ENCODE results near the gene KISS1R. TPM values are rescaled to one million over a fixed set of nuclear protein-coding genes. Genes with fewer than 3 reads are reported as not detected.

The KISS1R gene
- polyA plus RNA-seq, 1 donor (not counting 4 experiments of a cell fraction or from before 2014, with no cell fraction given) = not detected

DNA sequence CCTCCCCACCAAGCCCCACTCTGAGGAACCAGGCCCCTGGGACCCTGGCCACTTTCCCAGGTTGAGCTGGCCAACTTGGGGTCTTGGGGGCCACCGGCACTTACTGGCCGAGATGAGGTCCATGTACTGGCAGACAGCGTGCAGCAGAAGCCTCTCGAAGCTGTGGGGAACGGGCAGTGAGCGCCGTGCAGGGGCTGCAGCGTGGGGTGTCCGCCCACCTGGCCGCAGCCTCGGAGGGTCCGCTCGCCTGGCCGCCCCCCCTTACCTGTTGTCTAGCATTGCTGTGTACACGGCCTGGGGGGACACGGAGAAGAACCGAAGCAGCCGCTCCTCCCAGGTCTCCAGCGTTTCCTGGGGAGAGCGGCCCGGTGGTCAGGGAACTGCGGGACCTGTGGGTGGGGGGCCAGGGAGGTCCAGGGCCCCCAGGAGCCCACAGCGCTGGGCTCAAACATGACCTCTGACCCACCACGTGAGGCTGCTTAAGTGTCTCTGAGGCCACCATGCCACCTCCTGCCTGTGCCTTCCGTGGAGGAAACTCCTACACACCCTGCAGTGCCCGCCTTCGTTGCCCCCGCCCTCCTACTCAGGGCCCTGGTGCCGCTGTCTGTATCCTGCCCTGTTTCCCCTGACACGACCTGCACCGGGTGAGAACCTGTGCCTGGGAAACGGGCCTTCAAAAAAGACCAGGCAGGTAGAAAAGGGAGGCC lies 17.6 kb upstream of the KISS1R start:
- no peak for FAIRE-seq
- Histone ChIP-seq H3K4me3 (ENCODE audit: control insufficient read depth in 2 of 3, extremely low read depth in 1 of 3, insufficient read depth in 2 of 3, low read depth in 1 of 3, low read length in 3 of 3) (no peak overlapping the region), H3K9ac (ENCODE audit: control insufficient read depth, extremely low read depth, insufficient read depth, low read length) (no peak overlapping the region), H3K9me1 (ENCODE audit: control insufficient read depth, extremely low read depth, insufficient read depth, low read length) (no peaks in the 10 kb centered on the region), H3K4me1 (ENCODE audit: control insufficient read depth, extremely low read depth, insufficient read depth, low read length) (no peaks in the 10 kb centered on the region), H3K79me2 (ENCODE audit: control insufficient read depth, insufficient read depth, low read length) (peaks cover 11% of the 10 kb centered on the region), H4K20me1 (ENCODE audit: control insufficient read depth, extremely low read depth, insufficient read depth, low read length) (no peaks in the 10 kb centered on the region), H3K27ac (ENCODE audit: control insufficient read depth, insufficient read depth, low read length) (no peak overlapping the region), H2AFZ (ENCODE audit: control insufficient read depth, low read length) (no peak overlapping the region), H3K36me3 (ENCODE audit: control insufficient read depth in 2 of 2, extremely low read depth in 1 of 2, insufficient read depth in 2 of 2, low read length in 2 of 2) (peaks cover 5 to 17% of the 10 kb centered on the region in 2 experiments), H3K4me2 (ENCODE audit: control insufficient read depth, extremely low read depth, insufficient read depth, low read depth, low read length) (no peak overlapping the region), H3K9me3 (ENCODE audit: control insufficient read depth, low read depth, low read length) (no peaks in the 10 kb centered on the region), H3K27me3 (ENCODE audit: control insufficient read depth, extremely low read depth, insufficient read depth, low read length) (no peaks in the 10 kb centered on the region)
- no peak for DNase-seq (ENCODE audit: low read depth, low spot score)
- TF ChIP-seq, protein P1, sequence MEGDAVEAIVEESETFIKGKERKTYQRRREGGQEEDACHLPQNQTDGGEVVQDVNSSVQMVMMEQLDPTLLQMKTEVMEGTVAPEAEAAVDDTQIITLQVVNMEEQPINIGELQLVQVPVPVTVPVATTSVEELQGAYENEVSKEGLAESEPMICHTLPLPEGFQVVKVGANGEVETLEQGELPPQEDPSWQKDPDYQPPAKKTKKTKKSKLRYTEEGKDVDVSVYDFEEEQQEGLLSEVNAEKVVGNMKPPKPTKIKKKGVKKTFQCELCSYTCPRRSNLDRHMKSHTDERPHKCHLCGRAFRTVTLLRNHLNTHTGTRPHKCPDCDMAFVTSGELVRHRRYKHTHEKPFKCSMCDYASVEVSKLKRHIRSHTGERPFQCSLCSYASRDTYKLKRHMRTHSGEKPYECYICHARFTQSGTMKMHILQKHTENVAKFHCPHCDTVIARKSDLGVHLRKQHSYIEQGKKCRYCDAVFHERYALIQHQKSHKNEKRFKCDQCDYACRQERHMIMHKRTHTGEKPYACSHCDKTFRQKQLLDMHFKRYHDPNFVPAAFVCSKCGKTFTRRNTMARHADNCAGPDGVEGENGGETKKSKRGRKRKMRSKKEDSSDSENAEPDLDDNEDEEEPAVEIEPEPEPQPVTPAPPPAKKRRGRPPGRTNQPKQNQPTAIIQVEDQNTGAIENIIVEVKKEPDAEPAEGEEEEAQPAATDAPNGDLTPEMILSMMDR (optimal IDR thresholded peaks at IDR 0.05 in 1 of 3, IDR thresholded peaks at IDR 0.05 in 1 of 3, conservative IDR thresholded peaks at IDR 0.05 in 1 of 3; ENCODE audit: extremely low read depth in 1 of 3, insufficient read depth in 2 of 3, low read length in 3 of 3) = no peak
- TF ChIP-seq EZH2 (IDR thresholded peaks at IDR 0.05; ENCODE audit: low read length) = no peak
- dilution Hi-C loops (cut with MboI; ENCODE audit: extremely low pct_ligation_motif_present, low sequenced_read_pairs) = no loop called here

DNA sequence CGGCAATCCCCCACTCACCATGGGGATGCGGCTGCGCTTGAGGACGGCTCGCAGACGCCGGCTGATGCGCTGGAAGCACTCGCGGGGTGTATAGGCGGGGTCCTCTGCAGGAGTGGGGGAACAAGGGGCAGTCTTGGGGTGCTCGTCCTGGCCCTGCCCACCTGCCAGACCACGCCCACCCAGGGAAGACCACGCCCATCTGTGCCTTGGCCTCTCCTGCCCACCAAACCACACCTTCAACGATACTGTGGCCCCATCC lies 17.2 kb upstream of the KISS1R start:
- Histone ChIP-seq H3K9ac (ENCODE audit: control insufficient read depth, extremely low read depth, insufficient read depth, low read length) (no peak overlapping the region), H3K79me2 (ENCODE audit: control insufficient read depth, insufficient read depth, low read length) (peaks cover 15% of the 10 kb centered on the region), H3K4me3 (ENCODE audit: control insufficient read depth in 2 of 3, extremely low read depth in 1 of 3, insufficient read depth in 2 of 3, low read depth in 1 of 3, low read length in 3 of 3) (no peak overlapping the region), H3K27ac (ENCODE audit: control insufficient read depth, insufficient read depth, low read length) (no peak overlapping the region), H2AFZ (ENCODE audit: control insufficient read depth, low read length) (no peak overlapping the region), H3K9me3 (ENCODE audit: control insufficient read depth, low read depth, low read length) (no peaks in the 10 kb centered on the region), H4K20me1 (ENCODE audit: control insufficient read depth, extremely low read depth, insufficient read depth, low read length) (no peaks in the 10 kb centered on the region), H3K4me2 (ENCODE audit: control insufficient read depth, extremely low read depth, insufficient read depth, low read depth, low read length) (no peak overlapping the region), H3K27me3 (ENCODE audit: control insufficient read depth, extremely low read depth, insufficient read depth, low read length) (no peaks in the 10 kb centered on the region), H3K4me1 (ENCODE audit: control insufficient read depth, extremely low read depth, insufficient read depth, low read length) (no peaks in the 10 kb centered on the region), H3K9me1 (ENCODE audit: control insufficient read depth, extremely low read depth, insufficient read depth, low read length) (no peaks in the 10 kb centered on the region), H3K36me3 (ENCODE audit: control insufficient read depth in 2 of 2, extremely low read depth in 1 of 2, insufficient read depth in 2 of 2, low read length in 2 of 2) (peaks cover 5 to 17% of the 10 kb centered on the region in 2 experiments)
- TF ChIP-seq, protein P1 (optimal IDR thresholded peaks at IDR 0.05 in 1 of 3, IDR thresholded peaks at IDR 0.05 in 1 of 3, conservative IDR thresholded peaks at IDR 0.05 in 1 of 3; ENCODE audit: extremely low read depth in 1 of 3, insufficient read depth in 2 of 3, low read length in 3 of 3) = no peak
- dilution Hi-C loops (cut with MboI; ENCODE audit: extremely low pct_ligation_motif_present, low sequenced_read_pairs) = no loop called here
- FAIRE-seq (no peak), DNase-seq (ENCODE audit: low read depth, low spot score) (no peak)
